ENCODE measurements around the gene KCNC2.

KCNC2 gene

DNA sequence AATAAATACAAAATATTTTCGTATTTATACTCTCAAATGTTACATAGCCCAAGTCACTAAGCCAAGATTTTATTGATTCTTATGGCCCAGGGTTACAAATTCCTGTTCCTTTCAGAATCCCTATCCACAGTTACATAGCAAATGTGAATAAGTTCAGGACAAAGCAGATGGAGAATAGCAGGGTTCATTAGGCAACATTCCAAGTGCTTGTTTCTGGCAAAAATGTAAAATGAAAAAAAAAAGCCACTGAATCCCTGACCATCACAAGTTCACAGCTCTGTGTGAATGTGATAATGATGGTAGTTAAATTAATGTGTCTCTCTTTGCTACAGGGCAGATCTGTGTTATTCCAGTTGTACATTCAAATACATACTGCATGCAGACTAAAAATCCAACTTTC lies 74.6 kb downstream of the KCNC2 start:
- no peaks in the 10 kb centered on the region for H3K4me1 Mint-ChIP-seq
- no peaks in the 10 kb centered on the region for H3K36me3 Mint-ChIP-seq (ENCODE audit: low read depth)
- H3K9me3 Mint-ChIP-seq = no peaks in the 10 kb centered on the region
- TF ChIP-seq, protein P1, sequence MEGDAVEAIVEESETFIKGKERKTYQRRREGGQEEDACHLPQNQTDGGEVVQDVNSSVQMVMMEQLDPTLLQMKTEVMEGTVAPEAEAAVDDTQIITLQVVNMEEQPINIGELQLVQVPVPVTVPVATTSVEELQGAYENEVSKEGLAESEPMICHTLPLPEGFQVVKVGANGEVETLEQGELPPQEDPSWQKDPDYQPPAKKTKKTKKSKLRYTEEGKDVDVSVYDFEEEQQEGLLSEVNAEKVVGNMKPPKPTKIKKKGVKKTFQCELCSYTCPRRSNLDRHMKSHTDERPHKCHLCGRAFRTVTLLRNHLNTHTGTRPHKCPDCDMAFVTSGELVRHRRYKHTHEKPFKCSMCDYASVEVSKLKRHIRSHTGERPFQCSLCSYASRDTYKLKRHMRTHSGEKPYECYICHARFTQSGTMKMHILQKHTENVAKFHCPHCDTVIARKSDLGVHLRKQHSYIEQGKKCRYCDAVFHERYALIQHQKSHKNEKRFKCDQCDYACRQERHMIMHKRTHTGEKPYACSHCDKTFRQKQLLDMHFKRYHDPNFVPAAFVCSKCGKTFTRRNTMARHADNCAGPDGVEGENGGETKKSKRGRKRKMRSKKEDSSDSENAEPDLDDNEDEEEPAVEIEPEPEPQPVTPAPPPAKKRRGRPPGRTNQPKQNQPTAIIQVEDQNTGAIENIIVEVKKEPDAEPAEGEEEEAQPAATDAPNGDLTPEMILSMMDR (IDR thresholded peaks at IDR 0.05) = no peak
- no peak overlapping the region for H3K27ac Mint-ChIP-seq
- H3K27me3 Mint-ChIP-seq (ENCODE audit: low read depth, poor library complexity) = peaks cover 2% of the 10 kb centered on the region
- H3K4me3 Mint-ChIP-seq = no peak overlapping the region
- DNase-seq = no peak

- DNase-seq = no peak
- Mint-ChIP-seq H3K27me3 (ENCODE audit: low read depth, poor library complexity) (no peaks in the 10 kb centered on the region), H3K36me3 (ENCODE audit: low read depth) (no peaks in the 10 kb centered on the region), H3K4me3 (no peak overlapping the region), H3K27ac (no peak overlapping the region), H3K9me3 (no peaks in the 10 kb centered on the region), H3K4me1 (no peaks in the 10 kb centered on the region)
- TF ChIP-seq, protein P1 (IDR thresholded peaks at IDR 0.05) = no peak
Measured at GRCh38 chr12:75130811-75131210, 78.8 kb downstream of the KCNC2 start.

- H3K36me3 Mint-ChIP-seq (ENCODE audit: low read depth) = no peaks in the 10 kb centered on the region
- no peaks in the 10 kb centered on the region for H3K4me1 Mint-ChIP-seq
- TF ChIP-seq, protein P1 (IDR thresholded peaks at IDR 0.05) = no peak
- DNase-seq = no peak
- H3K27me3 Mint-ChIP-seq (ENCODE audit: low read depth, poor library complexity) = no peaks in the 10 kb centered on the region
- H3K9me3 Mint-ChIP-seq = no peaks in the 10 kb centered on the region
- H3K4me3 Mint-ChIP-seq = no peak overlapping the region
- H3K27ac Mint-ChIP-seq = no peak overlapping the region
Measured at GRCh38 chr12:75129275-75129674, 80.4 kb downstream of the KCNC2 start.

GRCh38 chr12:75121036-75121705 lies 88.5 kb downstream of the KCNC2 start:
- H3K4me3 Mint-ChIP-seq = no peak overlapping the region

GRCh38 chr12:75120311-75120711 lies 89.3 kb downstream of the KCNC2 start:
- no peak for DNase-seq
- Mint-ChIP-seq H3K27ac (peak overlapping the region; percentile 71), H3K27me3 (ENCODE audit: low read depth, poor library complexity) (no peaks in the 10 kb centered on the region), H3K4me1 (peaks cover 54% of the 10 kb centered on the region), H3K4me3 (no peak overlapping the region), H3K9me3 (peaks cover 3% of the 10 kb centered on the region), H3K36me3 (ENCODE audit: low read depth) (no peaks in the 10 kb centered on the region)
- TF ChIP-seq, protein P1 (IDR thresholded peaks at IDR 0.05) = no peak

More at GRCh38 chr12:75121036-75121705, 88.5 kb downstream of the KCNC2 start:
- no peak for DNase-seq
- no peaks in the 10 kb centered on the region for H3K36me3 Mint-ChIP-seq (ENCODE audit: low read depth)
- H3K9me3 Mint-ChIP-seq = no peaks in the 10 kb centered on the region
- TF ChIP-seq, protein P1 (IDR thresholded peaks at IDR 0.05) = no peak
- H3K27me3 Mint-ChIP-seq (ENCODE audit: low read depth, poor library complexity) = no peaks in the 10 kb centered on the region
- H3K4me1 Mint-ChIP-seq = peaks cover 54% of the 10 kb centered on the region
- no peak overlapping the region for H3K27ac Mint-ChIP-seq

DNA sequence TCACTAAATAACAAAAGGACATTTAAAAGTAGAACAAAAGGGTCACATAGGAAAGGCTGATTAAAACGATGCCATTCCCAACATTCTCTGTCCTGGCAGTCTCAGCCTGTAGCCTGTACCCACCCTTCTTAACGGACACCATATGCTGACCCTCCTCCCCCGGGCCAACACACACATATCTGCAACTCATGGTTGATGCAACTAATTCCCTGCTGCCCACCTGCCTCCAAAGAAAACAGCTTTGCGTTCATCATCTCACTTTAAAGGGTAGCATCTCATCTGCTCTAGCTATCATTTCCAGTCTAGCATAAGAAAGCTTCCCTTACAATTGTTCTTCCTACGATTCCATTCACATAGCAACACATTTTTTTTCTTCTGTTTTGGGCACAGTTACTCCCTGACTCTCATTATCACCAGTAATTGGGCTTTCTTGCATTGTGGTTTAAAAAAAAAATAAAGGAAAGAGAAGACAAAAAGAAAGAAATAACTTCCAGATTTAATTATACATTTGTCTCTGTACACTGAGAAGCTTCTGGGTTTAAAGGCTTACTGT lies 92.9 kb downstream of the KCNC2 start:
- Mint-ChIP-seq H3K4me3 (no peak overlapping the region), H3K36me3 (ENCODE audit: low read depth) (no peaks in the 10 kb centered on the region), H3K27ac (peak overlapping the region; percentile 49), H3K27me3 (ENCODE audit: low read depth, poor library complexity) (no peaks in the 10 kb centered on the region), H3K4me1 (peaks cover 45% of the 10 kb centered on the region), H3K9me3 (peaks cover 6% of the 10 kb centered on the region)
- TF ChIP-seq, protein P1 (IDR thresholded peaks at IDR 0.05) = no peak
- DNase-seq = no peak
